ENCODE results near the gene TDRD10. TPM values are rescaled to one million over a fixed set of nuclear protein-coding genes. Genes with fewer than 3 reads are reported as not detected.

The TDRD10 gene
- total RNA-seq, 4 donors from 2014 or later: 2.3 to 5.0 (median 4.3) TPM

DNA sequence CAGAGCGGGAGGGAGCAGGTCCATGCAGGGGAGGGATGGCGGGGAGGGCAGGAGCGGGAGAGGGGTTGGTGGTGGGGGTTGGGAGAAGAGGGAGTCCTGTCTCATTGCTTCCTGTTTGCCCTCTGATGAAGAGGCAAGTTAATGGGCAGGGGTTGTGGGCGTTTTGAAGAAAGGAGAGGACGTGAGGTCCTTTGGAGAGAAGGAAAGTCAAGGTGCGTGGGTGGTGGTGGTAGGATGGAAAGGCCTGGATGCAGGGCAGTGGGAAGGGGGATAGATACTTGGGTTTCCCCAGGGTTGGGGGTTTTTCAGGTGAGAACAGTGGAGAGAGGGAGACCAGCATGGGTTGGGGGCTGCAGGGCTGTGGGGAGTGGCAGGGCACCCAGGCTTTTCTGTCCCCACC, 39.2 kb downstream of the TDRD10 start:
- Histone ChIP-seq H3K4me1 (no peaks in the 10 kb centered on the region), H3K27me3 (peaks cover 0 to 17% (median 0%) of the 10 kb centered on the region in 4 donors), H3K27ac (replicated peaks in 1 of 4) (no peak overlapping the region), H3K9me3 (no peaks in the 10 kb centered on the region), H3K36me3 (no peaks in the 10 kb centered on the region), H3K4me3 (no peak overlapping the region)
- TF ChIP-seq EP300 (IDR thresholded peaks at IDR 0.05) (no peak), POLR2A (IDR thresholded peaks at IDR 0.05; ENCODE audit: low read depth) (no peak), POLR2AphosphoS5 (IDR thresholded peaks at IDR 0.05) (no peak)
- TF ChIP-seq, protein P1, sequence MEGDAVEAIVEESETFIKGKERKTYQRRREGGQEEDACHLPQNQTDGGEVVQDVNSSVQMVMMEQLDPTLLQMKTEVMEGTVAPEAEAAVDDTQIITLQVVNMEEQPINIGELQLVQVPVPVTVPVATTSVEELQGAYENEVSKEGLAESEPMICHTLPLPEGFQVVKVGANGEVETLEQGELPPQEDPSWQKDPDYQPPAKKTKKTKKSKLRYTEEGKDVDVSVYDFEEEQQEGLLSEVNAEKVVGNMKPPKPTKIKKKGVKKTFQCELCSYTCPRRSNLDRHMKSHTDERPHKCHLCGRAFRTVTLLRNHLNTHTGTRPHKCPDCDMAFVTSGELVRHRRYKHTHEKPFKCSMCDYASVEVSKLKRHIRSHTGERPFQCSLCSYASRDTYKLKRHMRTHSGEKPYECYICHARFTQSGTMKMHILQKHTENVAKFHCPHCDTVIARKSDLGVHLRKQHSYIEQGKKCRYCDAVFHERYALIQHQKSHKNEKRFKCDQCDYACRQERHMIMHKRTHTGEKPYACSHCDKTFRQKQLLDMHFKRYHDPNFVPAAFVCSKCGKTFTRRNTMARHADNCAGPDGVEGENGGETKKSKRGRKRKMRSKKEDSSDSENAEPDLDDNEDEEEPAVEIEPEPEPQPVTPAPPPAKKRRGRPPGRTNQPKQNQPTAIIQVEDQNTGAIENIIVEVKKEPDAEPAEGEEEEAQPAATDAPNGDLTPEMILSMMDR (IDR thresholded peaks at IDR 0.05): no peak
- no peak for DNase-seq (ENCODE audit: extremely low spot score)
- intact Hi-C loops (cut with DNase I): no loop called here
- 70% methylated on average over 6 of the region's 6 CpGs for whole genome bisulfite sequencing

DNA sequence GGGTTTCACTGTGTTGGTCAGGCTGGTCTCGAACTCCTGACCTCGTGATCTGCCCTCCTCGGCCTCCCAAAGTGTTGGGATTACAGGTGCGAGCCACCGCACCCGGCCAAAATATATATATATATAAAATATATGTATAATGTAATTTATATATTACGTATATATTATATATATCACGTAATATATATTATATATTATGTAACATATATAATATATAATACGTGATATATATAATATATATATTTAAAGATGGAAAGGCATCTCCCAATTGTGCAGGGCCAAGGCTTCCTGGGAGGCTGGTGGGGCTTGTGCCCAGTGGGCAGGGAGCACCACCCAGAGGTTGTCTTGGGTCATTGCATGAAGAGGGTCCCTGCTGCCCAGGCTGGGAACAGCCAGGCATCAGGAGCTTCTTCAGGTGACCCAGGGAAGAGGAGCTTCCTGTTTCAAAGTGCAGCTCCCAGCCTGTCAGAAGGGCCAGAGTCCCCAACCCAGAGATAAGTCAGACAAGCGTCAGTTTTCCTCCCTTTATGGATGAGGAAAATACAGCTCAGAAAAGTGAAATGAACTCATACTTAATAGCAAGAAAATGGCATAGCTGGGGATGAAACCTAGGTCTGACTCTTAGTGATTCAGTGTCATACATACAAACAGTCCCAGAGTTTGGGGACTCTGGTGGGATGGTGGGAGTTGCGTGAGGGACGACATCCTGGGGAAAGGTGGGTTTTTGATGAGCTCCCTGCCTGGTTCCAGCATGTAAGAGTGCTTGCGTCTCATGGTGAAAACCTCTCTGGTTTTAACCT, 44.4 kb downstream of the TDRD10 start:
- 79% methylated on average over 13 of the region's 13 CpGs for WGBS
- Histone ChIP-seq H3K27ac (replicated peaks in 1 of 4) (no peak overlapping the region), H3K9me3 (no peaks in the 10 kb centered on the region), H3K4me3 (no peak overlapping the region), H3K36me3 (peaks cover 24 to 31% (median 28%) of the 10 kb centered on the region in 4 donors), H3K4me1 (peaks cover 0 to 14% (median 7%) of the 10 kb centered on the region in 4 donors), H3K27me3 (peaks cover 0 to 17% (median 0%) of the 10 kb centered on the region in 4 donors)
- TF ChIP-seq EP300 (IDR thresholded peaks at IDR 0.05) (no peak), POLR2A (IDR thresholded peaks at IDR 0.05; ENCODE audit: low read depth) (no peak)
- TF ChIP-seq, protein P1 (IDR thresholded peaks at IDR 0.05): peak; percentile 69 to 82 (median 81)
- no peak for DNase-seq (ENCODE audit: extremely low spot score)
- intact Hi-C loops (cut with DNase I): loop anchor here (2.0 kb wide), 1 partner anchor 66 kb away; no protein-coding TSS in a partner anchor

DNA sequence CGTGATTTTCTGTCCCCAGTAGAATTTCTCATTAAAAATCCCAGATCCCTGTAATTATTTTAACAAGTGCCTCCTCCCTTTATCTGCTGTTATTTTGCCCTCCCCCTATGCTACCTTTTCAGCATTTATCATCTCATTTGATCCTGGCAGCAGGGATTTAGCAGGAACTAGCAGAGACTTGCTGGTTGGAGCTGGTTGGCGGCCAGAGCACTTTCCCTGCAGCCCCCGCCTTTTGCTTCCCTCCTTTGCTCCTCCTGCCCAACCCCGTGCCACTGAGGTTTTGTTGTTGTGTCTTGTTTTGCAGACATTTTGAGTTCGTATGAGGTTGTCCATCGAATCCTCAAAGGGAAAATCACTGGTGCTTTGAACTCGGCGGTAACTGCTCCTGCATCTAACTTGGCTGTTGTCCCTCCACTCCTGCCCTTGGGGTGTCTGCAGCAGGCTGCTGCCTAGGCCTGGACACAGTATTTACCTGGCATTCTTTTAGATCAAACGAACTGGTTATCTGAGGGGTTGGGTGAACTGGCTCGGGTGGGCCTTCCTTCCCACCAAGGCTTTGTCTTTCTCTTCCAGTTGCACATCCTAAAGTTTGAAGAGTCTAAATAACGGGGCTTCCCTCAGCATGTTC, 45.2 kb downstream of the TDRD10 start:
- H3K4me3 ChIP-seq: no peak overlapping the region
- H3K9me3 ChIP-seq: no peaks in the 10 kb centered on the region
- no peak for DNase-seq (ENCODE audit: extremely low spot score)
- peaks cover 0 to 17% (median 0%) of the 10 kb centered on the region in 4 donors for H3K27me3 ChIP-seq
- peaks cover 31 to 38% (median 36%) of the 10 kb centered on the region in 4 donors for H3K36me3 ChIP-seq
- 84% methylated on average over 11 of the region's 11 CpGs for WGBS
- no peak overlapping the region for H3K27ac ChIP-seq (replicated peaks in 1 of 4)
- H3K4me1 ChIP-seq: peaks cover 0 to 14% (median 7%) of the 10 kb centered on the region in 4 donors
- intact Hi-C loops (cut with DNase I): loop anchor here (2.0 kb wide), 1 partner anchor 66 kb away; no protein-coding TSS in a partner anchor
- TF ChIP-seq POLR2A (IDR thresholded peaks at IDR 0.05; ENCODE audit: low read depth) (no peak), POLR2AphosphoS5 (IDR thresholded peaks at IDR 0.05) (no peak), EP300 (IDR thresholded peaks at IDR 0.05) (no peak)
- TF ChIP-seq, protein P1 (IDR thresholded peaks at IDR 0.05): no peak

DNA sequence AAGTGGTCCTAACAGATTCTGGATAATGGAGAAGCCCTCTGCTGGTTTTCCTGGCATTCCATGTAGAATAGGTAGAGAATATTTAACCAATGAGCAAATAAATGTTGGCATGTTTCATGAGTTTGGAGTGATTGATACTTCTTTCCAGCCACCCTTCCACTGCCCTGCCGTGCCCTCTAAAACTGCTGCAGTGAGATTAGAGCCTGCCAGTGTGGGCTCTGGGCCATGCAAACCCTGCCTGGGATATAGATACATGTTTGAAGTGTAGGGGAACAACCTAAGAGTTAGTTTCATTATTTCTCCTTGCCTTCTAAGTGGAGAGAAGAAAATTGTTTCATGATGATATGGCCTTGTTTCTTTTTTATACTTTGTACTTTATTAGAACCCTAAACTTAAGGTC, 46.0 kb downstream of the TDRD10 start:
- WGBS: 56% methylated on average over 1 of the region's 1 CpG
- DNase-seq (ENCODE audit: extremely low spot score): no peak
- no peak overlapping the region for H3K4me3 ChIP-seq
- no peaks in the 10 kb centered on the region for H3K9me3 ChIP-seq
- intact Hi-C loops (cut with DNase I): no loop called here
- peaks cover 39 to 46% (median 44%) of the 10 kb centered on the region in 4 donors for H3K36me3 ChIP-seq
- peaks cover 0 to 9% (median 0%) of the 10 kb centered on the region in 4 donors for H3K27me3 ChIP-seq
- peaks cover 7 to 22% (median 11%) of the 10 kb centered on the region in 4 donors for H3K4me1 ChIP-seq
- H3K27ac ChIP-seq (replicated peaks in 1 of 4): no peak overlapping the region
- TF ChIP-seq, protein P1 (IDR thresholded peaks at IDR 0.05): no peak
- no peak for TF ChIP-seq EP300 (IDR thresholded peaks at IDR 0.05)
- no peak for TF ChIP-seq POLR2AphosphoS5 (IDR thresholded peaks at IDR 0.05)
- no peak for TF ChIP-seq POLR2A (IDR thresholded peaks at IDR 0.05; ENCODE audit: low read depth)

Data from esophagus muscularis mucosa (tissue), 4 donors.